HepG2 (cell line): ENCODE measurements around the gene INTS15. TPM values are rescaled to one million over a fixed set of nuclear protein-coding genes. Genes with fewer than 3 reads are reported as not detected.

ENCODE experiments used
- ARID4A ChIP-seq: sonication (generic); formaldehyde crosslinking; IDR thresholded peaks from 2 replicates; pipeline ENCODE4 v1.5.0; 2020; ENCODE audit warnings: mild to moderate bottlenecking, missing genetic modification reagents, borderline replicate concordance
- HDAC6 ChIP-seq: fragments of 200-600 bp; sonication (generic); IDR thresholded peaks from 2 replicates; pipeline ENCODE4 v1.7.0; 2017; ENCODE audit warnings: mild to moderate bottlenecking, antibody characterized with exemption, low read length, low read depth
- HES4 ChIP-seq: sonication (generic); formaldehyde crosslinking; IDR thresholded peaks from 2 replicates; pipeline ENCODE4 v1.9.0; 2021; ENCODE audit warnings: mild to moderate bottlenecking, missing genetic modification reagents, borderline replicate concordance
- HMG20B ChIP-seq: conservative IDR thresholded peaks from 2 replicates; pipeline ENCODE4 v1.6.1; 2016; ENCODE audit warnings: missing genetic modification reagents, missing compliant biosample characterization
- MAX ChIP-seq: IDR thresholded peaks from 2 replicates; pipeline ENCODE4 v1.6.1; 2012; ENCODE audit warnings: inconsistent platforms
- NFKB2 ChIP-seq: sonication (generic); formaldehyde crosslinking; IDR thresholded peaks from 2 replicates; pipeline ENCODE4 v1.4.0; 2020; ENCODE audit warnings: missing genetic modification reagents, borderline replicate concordance
- POLR2G ChIP-seq: fragments of 200-400 bp; formaldehyde crosslinking; IDR thresholded peaks from 2 replicates; pipeline ENCODE4 v1.6.1; 2018; ENCODE audit warnings: mild to moderate bottlenecking, low read depth, low read length, moderate library complexity
- RAD51 ChIP-seq: fragments of 450-650 bp; IDR thresholded peaks from 2 replicates; pipeline ENCODE4 v1.6.1; 2016; ENCODE audit warnings: borderline replicate concordance
- RFXAP ChIP-seq: sonication (generic); formaldehyde crosslinking; IDR thresholded peaks from 2 replicates; pipeline ENCODE4 v1.4.0; 2020; ENCODE audit warnings: missing genetic modification reagents, borderline replicate concordance
- TEAD3 ChIP-seq: optimal IDR thresholded peaks from 2 replicates; pipeline ENCODE3; 2016; ENCODE audit warnings: borderline replicate concordance
- ZC3H13 ChIP-seq: sonication (generic); formaldehyde crosslinking; IDR thresholded peaks from 2 replicates; pipeline ENCODE4 v1.8.1; 2023; ENCODE audit warnings: mild to moderate bottlenecking, missing genetic modification reagents, moderate library complexity
- ZNF580 ChIP-seq: IDR thresholded peaks from 2 replicates; pipeline ENCODE4 v1.6.1; 2016; ENCODE audit warnings: low read depth, borderline replicate concordance
- ZNF724P ChIP-seq: sonication (generic); formaldehyde crosslinking; IDR thresholded peaks from 2 replicates; pipeline ENCODE4 v1.8.0; 2022; ENCODE audit warnings: missing genetic modification reagents, borderline replicate concordance
- ZNF775 ChIP-seq: sonication (generic); formaldehyde crosslinking; IDR thresholded peaks from 2 replicates; pipeline ENCODE4 v1.4.0; 2020; ENCODE audit warnings: missing genetic modification reagents, mild to moderate bottlenecking, moderate library complexity, borderline replicate concordance
- ZNF850 ChIP-seq: sonication (generic); formaldehyde crosslinking; conservative IDR thresholded peaks from 2 replicates; pipeline ENCODE4 v1.9.0; 2021; ENCODE audit warnings: mild to moderate bottlenecking, missing genetic modification reagents
- ZSCAN22 ChIP-seq: sonication (generic); formaldehyde crosslinking; IDR thresholded peaks from 2 replicates; pipeline ENCODE4 v1.4.0; 2020; ENCODE audit warnings: mild to moderate bottlenecking, missing genetic modification reagents
- ZXDC ChIP-seq: sonication (generic); formaldehyde crosslinking; IDR thresholded peaks from 2 replicates; pipeline ENCODE4 v1.5.0; 2020; ENCODE audit warnings: mild to moderate bottlenecking, missing genetic modification reagents
- polyA plus RNA-seq, 8 experiments: library from polyadenylated mRNA; depleted of rRNA in 3 of 8; stranded (reverse) in 7 of 8; unstranded in 1 of 8; fragments of >200 nt; fragmentation: Illumina TruSeq in 4 of 8; extraction: Trizol in 4 of 8; gene quantifications; 2 replicates each; pipeline versions ENCODE4 v1.2.1 to v1.2.3, GENCODE V29; 2011 to 2016; ENCODE audit warnings: low read depth in 4 of 8, missing spikeins in 1 of 8, mixed read lengths in 1 of 8; ENCODE audit not compliant: insufficient read depth in 1 of 8
- total RNA-seq, 5 experiments: library from RNA; depleted of rRNA; stranded (reverse); fragments of >200 nt; fragmentation: Illumina TruSeq; extraction: Trizol; gene quantifications; 2 replicates each; pipeline ENCODE4 v1.2.3, GENCODE V29; 2016; ENCODE audit warnings: low read depth in 1 of 5
- TF ChIP-seq, protein P1 (sequence below): IDR thresholded peaks from 2 replicates; pipeline ENCODE4 v1.6.1; 2016; ENCODE audit warnings: mild to moderate bottlenecking, missing biosample characterization, missing genetic modification reagents
- TF ChIP-seq, protein P2 (sequence below): sonication (generic); formaldehyde crosslinking; IDR thresholded peaks from 2 replicates; pipeline ENCODE4 v1.9.0; 2021; ENCODE audit warnings: missing genetic modification reagents, mild to moderate bottlenecking, borderline replicate concordance

The INTS15 gene
- total and polyA plus RNA-seq, 2 of the 13 experiments (the other 11 are each of a cell fraction or from before 2014, with no cell fraction given): 16.3 to 25.7 TPM

DNA sequence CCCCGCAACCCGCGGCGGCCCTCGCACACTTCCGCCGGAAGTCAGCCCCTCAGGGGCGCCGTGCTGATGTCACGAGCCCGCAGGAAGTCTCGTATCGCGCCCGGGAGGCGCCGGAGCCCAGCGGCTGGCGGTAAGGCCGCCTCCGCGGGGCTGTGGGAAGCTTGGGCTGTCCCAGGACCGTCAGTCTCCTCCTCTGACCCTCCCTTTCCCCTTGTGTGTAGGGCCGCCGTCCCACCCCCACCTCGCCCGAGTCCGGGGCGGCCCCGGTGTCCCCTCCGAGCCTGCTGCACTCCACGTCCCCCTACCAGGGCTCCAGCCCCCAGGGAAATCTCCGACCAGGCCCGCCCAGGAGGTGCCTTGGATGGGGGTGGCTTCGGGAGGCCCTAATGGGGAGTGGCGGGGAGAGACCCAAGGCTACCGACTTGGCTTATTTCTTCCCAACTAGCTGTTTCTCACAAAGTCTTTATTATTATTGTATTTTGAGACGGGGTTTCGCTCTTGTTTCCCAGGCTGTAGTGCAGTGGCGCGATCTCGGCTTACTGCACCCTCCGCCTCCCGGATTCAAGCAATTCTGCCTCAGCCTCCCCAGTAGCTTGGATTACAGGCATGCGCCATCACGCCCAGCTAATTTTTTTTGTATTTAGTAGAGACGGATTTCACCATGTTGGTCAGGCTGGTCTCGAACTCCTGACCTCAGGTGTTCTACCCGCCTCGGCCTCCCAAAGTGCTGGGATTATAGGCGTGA, 12.3 kb upstream of the INTS15 start, which contains the start of gene ZDHHC4 (continued):
- TF ChIP-seq ARID4A (CRISPR knock-in tag): peak; percentile 79
- no peak for TF ChIP-seq ZNF850 (CRISPR knock-in tag)
- TF ChIP-seq HES4 (CRISPR knock-in tag): no peak
- no peak for TF ChIP-seq TEAD3 (CRISPR knock-in tag)
- TF ChIP-seq ZSCAN22: no peak
- TF ChIP-seq RFXAP (CRISPR knock-in tag): no peak; the same call in 1 of the 2 replicates
- TF ChIP-seq RAD51: no peak
- TF ChIP-seq HDAC6: no peak
- peak; percentile 53; the same call in 1 of the 2 replicates for TF ChIP-seq ZNF580
- no peak for TF ChIP-seq ZNF724P (CRISPR knock-in tag)
- peak; percentile 85 for TF ChIP-seq MAX
- TF ChIP-seq, protein P1, sequence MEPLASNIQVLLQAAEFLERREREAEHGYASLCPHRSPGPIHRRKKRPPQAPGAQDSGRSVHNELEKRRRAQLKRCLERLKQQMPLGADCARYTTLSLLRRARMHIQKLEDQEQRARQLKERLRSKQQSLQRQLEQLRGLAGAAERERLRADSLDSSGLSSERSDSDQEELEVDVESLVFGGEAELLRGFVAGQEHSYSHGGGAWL (CRISPR knock-in tag): no peak; the same call in 1 of the 2 replicates
- TF ChIP-seq, protein P2, sequence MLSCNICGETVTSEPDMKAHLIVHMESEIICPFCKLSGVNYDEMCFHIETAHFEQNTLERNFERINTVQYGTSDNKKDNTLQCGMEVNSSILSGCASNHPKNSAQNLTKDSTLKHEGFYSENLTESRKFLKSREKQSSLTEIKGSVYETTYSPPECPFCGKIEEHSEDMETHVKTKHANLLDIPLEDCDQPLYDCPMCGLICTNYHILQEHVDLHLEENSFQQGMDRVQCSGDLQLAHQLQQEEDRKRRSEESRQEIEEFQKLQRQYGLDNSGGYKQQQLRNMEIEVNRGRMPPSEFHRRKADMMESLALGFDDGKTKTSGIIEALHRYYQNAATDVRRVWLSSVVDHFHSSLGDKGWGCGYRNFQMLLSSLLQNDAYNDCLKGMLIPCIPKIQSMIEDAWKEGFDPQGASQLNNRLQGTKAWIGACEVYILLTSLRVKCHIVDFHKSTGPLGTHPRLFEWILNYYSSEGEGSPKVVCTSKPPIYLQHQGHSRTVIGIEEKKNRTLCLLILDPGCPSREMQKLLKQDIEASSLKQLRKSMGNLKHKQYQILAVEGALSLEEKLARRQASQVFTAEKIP: no peak
- peak; percentile 82; the same call in 1 of the 2 replicates for TF ChIP-seq NFKB2 (CRISPR knock-in tag)
- peak; percentile 84 for TF ChIP-seq ZC3H13 (CRISPR knock-in tag)
- TF ChIP-seq HMG20B: no peak; the same call in 1 of the 2 replicates
- peak; percentile 95 for TF ChIP-seq POLR2G
- 0 out of 2 replicates have a peak, but pooled peaks have one; percentile 53 for TF ChIP-seq ZXDC
- no peak for TF ChIP-seq ZNF775 (CRISPR knock-in tag)
